Thyroid gland (tissue), 4 donors: ENCODE measurements around the gene SFXN5. TPM values are rescaled to one million over a fixed set of nuclear protein-coding genes. Genes with fewer than 3 reads are reported as not detected.

Experiments
- DNase-seq, 2 donors: peaks; one replicate each; pipeline ENCODE4 v3.0.0-alpha.2; 2019
- H3K27ac ChIP-seq, 3 donors: fragments of 200-600 bp; sonication (generic); 1 replicate in 2 of 3; 2 replicates in 1 of 3; pipeline ENCODE4 v1.5.1; 2016 to 2019; ENCODE audit warnings: mild to moderate bottlenecking in 1 of 3, moderate library complexity in 1 of 3
- H3K27me3 ChIP-seq: fragments of 200-600 bp; sonication (generic); one replicate; pipeline ENCODE4 v1.5.1; 2019
- H3K36me3 ChIP-seq, 2 donors: fragments of 200-600 bp; sonication (generic); one replicate each; pipeline ENCODE4 v1.5.1; 2016 to 2019
- H3K4me1 ChIP-seq, 2 donors: fragments of 200-600 bp; sonication (generic); one replicate each; pipeline ENCODE4 v1.5.1; 2017 to 2019
- H3K4me3 ChIP-seq, 3 donors: fragments of 200-600 bp; sonication (generic); replicated peaks in 1 of 3; 1 replicate in 2 of 3; 2 replicates in 1 of 3; pipeline ENCODE4 v1.5.1; 2016; ENCODE audit warnings: mild to moderate bottlenecking in 1 of 3
- H3K9me3 ChIP-seq: fragments of 200-600 bp; sonication (generic); one replicate; pipeline ENCODE4 v1.5.1; 2017
- POLR2A ChIP-seq, 2 donors: fragments of 450-650 bp; IDR thresholded peaks; one replicate each; pipeline ENCODE4 v1.6.1; 2017; ENCODE audit warnings: antibody characterized with exemption in 2 of 2, mild to moderate bottlenecking in 2 of 2, moderate library complexity in 1 of 2
- WGBS, 2 donors: methylation state at CpG; one replicate each; pipeline ENCODE4 v1.1.5; 2017; 5-methylcytosine and 5-hydroxymethylcytosine counted together
- intact Hi-C: fragments of 100-400 bp; cut with DNase I; formaldehyde crosslinking; loops from one replicate; pipeline ENCODE4 v1.15.1; 2023
- total RNA-seq, 4 donors: library from RNA; depleted of rRNA; stranded (reverse); fragments of >200 nt; gene quantifications; one replicate each; pipeline ENCODE4 v1.2.3, GENCODE V29; 2016
- TF ChIP-seq, protein P1 (sequence below), 6 experiments: fragments of 200-600 bp in 3 of 6; fragments of 450-650 bp in 3 of 6; sonication (generic) in 3 of 6; IDR thresholded peaks; one replicate each; pipeline ENCODE4 v1.5.1; 2016 to 2019; ENCODE audit warnings: antibody characterized with exemption in 6 of 6, mild to moderate bottlenecking in 2 of 6, inconsistent platforms in 1 of 6, moderate library complexity in 1 of 6

The SFXN5 gene
- total RNA-seq, 4 donors from 2014 or later, result 10.3 to 17.2 (median 16.5) TPM

- H3K36me3 ChIP-seq, result no peaks in the 10 kb centered on the region
- intact Hi-C loops, result no loop called here
- H3K4me1 ChIP-seq, result no peaks in the 10 kb centered on the region
- TF ChIP-seq, protein P1, sequence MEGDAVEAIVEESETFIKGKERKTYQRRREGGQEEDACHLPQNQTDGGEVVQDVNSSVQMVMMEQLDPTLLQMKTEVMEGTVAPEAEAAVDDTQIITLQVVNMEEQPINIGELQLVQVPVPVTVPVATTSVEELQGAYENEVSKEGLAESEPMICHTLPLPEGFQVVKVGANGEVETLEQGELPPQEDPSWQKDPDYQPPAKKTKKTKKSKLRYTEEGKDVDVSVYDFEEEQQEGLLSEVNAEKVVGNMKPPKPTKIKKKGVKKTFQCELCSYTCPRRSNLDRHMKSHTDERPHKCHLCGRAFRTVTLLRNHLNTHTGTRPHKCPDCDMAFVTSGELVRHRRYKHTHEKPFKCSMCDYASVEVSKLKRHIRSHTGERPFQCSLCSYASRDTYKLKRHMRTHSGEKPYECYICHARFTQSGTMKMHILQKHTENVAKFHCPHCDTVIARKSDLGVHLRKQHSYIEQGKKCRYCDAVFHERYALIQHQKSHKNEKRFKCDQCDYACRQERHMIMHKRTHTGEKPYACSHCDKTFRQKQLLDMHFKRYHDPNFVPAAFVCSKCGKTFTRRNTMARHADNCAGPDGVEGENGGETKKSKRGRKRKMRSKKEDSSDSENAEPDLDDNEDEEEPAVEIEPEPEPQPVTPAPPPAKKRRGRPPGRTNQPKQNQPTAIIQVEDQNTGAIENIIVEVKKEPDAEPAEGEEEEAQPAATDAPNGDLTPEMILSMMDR (IDR thresholded peaks at IDR 0.05), result no peak
- TF ChIP-seq POLR2A (IDR thresholded peaks at IDR 0.05), result no peak
- H3K27ac ChIP-seq, result no peak overlapping the region
- no peaks in the 10 kb centered on the region for H3K27me3 ChIP-seq
- WGBS, 2 donors, result 95 to 96% methylated on average over 8 of the region's 8 CpGs
- H3K9me3 ChIP-seq, result no peaks in the 10 kb centered on the region
- DNase-seq, result no peak
- H3K4me3 ChIP-seq, result no peak overlapping the region
Observed at GRCh38 chr2:72959554-72959953, 112.0 kb downstream of the SFXN5 start.

GRCh38 chr2:72958542-72959385 is 112.7 kb downstream of the SFXN5 start:
- DNase-seq, result no peak
- no peaks in the 10 kb centered on the region for H3K9me3 ChIP-seq
- H3K27me3 ChIP-seq, result no peaks in the 10 kb centered on the region
- intact Hi-C loops, result no loop called here
- 92 to 94% methylated on average over 12 to 13 of the region's 13 CpGs for WGBS, 2 donors
- TF ChIP-seq, protein P1 (IDR thresholded peaks at IDR 0.05), result no peak
- no peak for TF ChIP-seq POLR2A (IDR thresholded peaks at IDR 0.05)
- H3K4me1 ChIP-seq, result no peaks in the 10 kb centered on the region
- H3K4me3 ChIP-seq, result no peak overlapping the region
- no peak overlapping the region for H3K27ac ChIP-seq
- no peaks in the 10 kb centered on the region for H3K36me3 ChIP-seq

GRCh38 chr2:72956936-72957335 is 114.6 kb downstream of the SFXN5 start:
- 89 to 95% methylated on average over 3 of the region's 3 CpGs for WGBS, 2 donors
- H3K4me3 ChIP-seq, result no peak overlapping the region
- intact Hi-C loops, result no loop called here

GRCh38 chr2:72956050-72956395 is 115.5 kb downstream of the SFXN5 start:
- H3K27ac ChIP-seq, result no peak overlapping the region
- intact Hi-C loops, result no loop called here
- WGBS, 2 donors, result 83 to 100% methylated on average over 2 of the region's 2 CpGs
- H3K4me3 ChIP-seq, result no peak overlapping the region
- no peaks in the 10 kb centered on the region for H3K27me3 ChIP-seq
- no peak for TF ChIP-seq POLR2A (IDR thresholded peaks at IDR 0.05)
- TF ChIP-seq, protein P1 (IDR thresholded peaks at IDR 0.05), result no peak
- DNase-seq, result no peak
- no peaks in the 10 kb centered on the region for H3K4me1 ChIP-seq
- no peaks in the 10 kb centered on the region for H3K9me3 ChIP-seq
- H3K36me3 ChIP-seq, result no peaks in the 10 kb centered on the region

More at GRCh38 chr2:72956936-72957335, 114.6 kb downstream of the SFXN5 start:
- no peaks in the 10 kb centered on the region for H3K36me3 ChIP-seq
- H3K9me3 ChIP-seq, result no peaks in the 10 kb centered on the region
- TF ChIP-seq, protein P1 (IDR thresholded peaks at IDR 0.05), result no peak
- TF ChIP-seq POLR2A (IDR thresholded peaks at IDR 0.05), result no peak
- H3K27ac ChIP-seq, result no peak overlapping the region
- no peaks in the 10 kb centered on the region for H3K4me1 ChIP-seq
- DNase-seq, result no peak
- no peaks in the 10 kb centered on the region for H3K27me3 ChIP-seq

DNA sequence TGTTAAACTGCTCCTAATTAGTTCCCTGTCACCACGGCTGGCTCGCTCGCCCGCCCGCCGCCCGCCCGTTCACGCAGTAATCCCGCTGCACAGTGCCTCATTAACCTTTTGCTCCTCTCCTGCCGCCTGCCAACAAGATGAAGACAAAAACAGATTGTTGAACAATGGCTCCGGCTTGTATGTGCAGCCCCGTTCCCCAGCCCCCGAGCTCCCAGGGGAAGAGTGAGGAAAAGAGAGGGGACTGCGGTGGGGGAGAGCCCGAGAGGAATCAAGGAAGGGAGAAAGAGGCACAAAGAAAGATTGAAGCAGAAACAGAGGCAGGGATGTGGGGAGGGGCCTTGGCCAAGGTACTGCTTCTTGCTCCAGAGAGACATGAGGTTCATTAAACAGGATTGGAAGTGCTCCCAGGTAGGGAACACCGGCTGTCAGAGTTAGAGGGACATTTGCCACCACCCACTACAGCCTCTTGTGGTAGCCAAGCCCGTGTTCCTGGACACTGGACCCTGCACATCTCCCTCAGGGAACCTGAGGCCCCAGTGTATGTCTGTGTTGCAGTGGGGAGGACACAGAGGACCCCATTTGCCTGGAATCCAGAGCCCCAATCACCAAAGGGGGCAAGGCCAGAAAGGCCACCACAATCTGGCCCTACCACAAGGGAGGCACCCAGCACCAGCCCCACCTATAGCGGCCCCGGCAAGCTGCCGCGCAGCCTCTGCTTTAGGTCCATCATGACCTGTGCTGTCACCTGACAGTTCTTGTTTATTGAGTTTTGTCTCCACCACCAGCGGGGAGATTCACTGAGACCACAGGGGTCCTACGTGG is 116.1 kb downstream of the SFXN5 start:
- Histone ChIP-seq H3K27ac (no peak overlapping the region), H3K4me1 (no peaks in the 10 kb centered on the region), H3K27me3 (no peaks in the 10 kb centered on the region), H3K9me3 (no peaks in the 10 kb centered on the region), H3K4me3 (no peak overlapping the region), H3K36me3 (no peaks in the 10 kb centered on the region)
- intact Hi-C loops, result no loop called here
- DNase-seq, result no peak
- 87 to 88% methylated on average over 21 to 24 of the region's 24 CpGs for WGBS, 2 donors
- TF ChIP-seq POLR2A (IDR thresholded peaks at IDR 0.05), result no peak
- TF ChIP-seq, protein P1 (IDR thresholded peaks at IDR 0.05), result no peak
